ENCODE results near the gene POU4F3. TPM values are rescaled to one million over a fixed set of nuclear protein-coding genes. Genes with fewer than 3 reads are reported as not detected.

The POU4F3 gene
- polyA plus RNA-seq, 3 donors: 0.08 to 0.13 (median 0.11) TPM

DNA sequence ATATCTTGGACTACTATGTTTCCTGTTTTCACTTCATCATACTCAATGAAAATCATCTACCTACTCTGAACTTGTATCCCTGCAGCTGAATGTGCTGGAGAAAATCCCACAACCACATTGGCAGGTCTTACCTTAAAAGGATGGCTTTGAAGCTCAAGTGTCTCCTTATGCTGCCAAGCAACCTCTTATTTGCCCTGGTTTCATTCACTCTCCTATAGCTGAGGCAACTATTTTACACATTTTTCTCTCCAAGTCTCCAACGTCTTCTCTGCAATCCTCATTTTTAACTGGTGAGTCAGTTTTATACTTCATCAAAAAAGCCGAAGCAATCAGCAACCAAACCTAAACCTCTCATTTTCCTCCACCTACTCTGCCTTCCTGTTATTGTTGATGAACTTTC is 49.7 kb downstream of the POU4F3 start:
- DNase-seq (ENCODE audit: low read depth in 3 of 3, low spot score in 2 of 3): no peak

DNA sequence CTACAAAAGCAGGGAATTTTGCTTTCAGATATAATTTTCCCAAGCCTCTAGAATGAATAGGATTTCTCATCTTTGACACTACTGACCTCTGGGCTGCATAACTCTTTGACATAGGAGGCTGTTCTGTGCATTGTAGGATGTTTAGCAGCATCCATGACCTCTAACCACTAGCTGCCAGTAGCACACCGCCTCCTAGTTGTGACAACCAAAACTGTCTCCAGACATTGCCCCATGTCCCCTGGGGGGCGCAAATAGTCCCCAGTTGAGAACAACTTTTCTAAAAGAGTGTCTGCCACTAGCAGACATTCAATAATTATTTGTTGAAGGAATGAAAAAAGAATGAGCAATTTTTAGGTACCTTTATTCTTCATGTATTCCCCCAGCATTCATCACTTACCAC is 51.8 kb downstream of the POU4F3 start:
- no peak for DNase-seq (ENCODE audit: low read depth in 3 of 3, low spot score in 2 of 3)

Other genes starting within 250 kb of the POU4F3 start
- under 1 TPM; 0.68 to 0.85 (median 0.82) TPM for gene PLAC8L1, start 233.3 kb upstream of the POU4F3 start, polyA plus RNA-seq (ENCODE audit: insufficient read length in 3 of 3)
- gene LARS1, start 156.2 kb upstream of the POU4F3 start, polyA plus RNA-seq (ENCODE audit: insufficient read length in 3 of 3): 100 to 1,000 TPM; 137 to 155 (median 145) TPM
- gene RBM27, start 135.2 kb upstream of the POU4F3 start, polyA plus RNA-seq (ENCODE audit: insufficient read length in 3 of 3): 10 to 100 TPM; 28.5 to 31.3 (median 30.6) TPM
- 100 to 1,000 TPM; 100 to 122 (median 115) TPM for gene TCERG1, start 108.5 kb downstream of the POU4F3 start, polyA plus RNA-seq (ENCODE audit: insufficient read length in 3 of 3)
- not detected for gene GPR151, start 177.4 kb downstream of the POU4F3 start, polyA plus RNA-seq (ENCODE audit: insufficient read length in 3 of 3)

Measured in right renal cortex interstitium (tissue), 3 donors.